SK-N-SH treated with all-trans-retinoic acid at 6 μM for 48 hours (cell line): Measurements from ENCODE around the gene SIRT1.

Experiments
- RARB ChIP-seq: fragments of 250-450 bp; sonication (Bioruptor Pico); IDR thresholded peaks from 2 replicates; pipeline ENCODE4 v1.8.0; 2021; ENCODE audit warnings: mild to moderate bottlenecking, moderate library complexity
- TOX ChIP-seq: fragments of 250-450 bp; sonication (Bioruptor Pico); IDR thresholded peaks from 2 replicates; pipeline ENCODE4 v1.8.0; 2021; ENCODE audit warnings: mild to moderate bottlenecking, moderate library complexity, borderline replicate concordance
- ZFP3 ChIP-seq: fragments of 250-450 bp; sonication (Bioruptor Pico); IDR thresholded peaks from 2 replicates; pipeline ENCODE4 v1.5.0; 2020; ENCODE audit warnings: mild to moderate bottlenecking, moderate library complexity
- ZFP30 ChIP-seq: fragments of 450-650 bp; formaldehyde crosslinking; IDR thresholded peaks from 2 replicates; pipeline ENCODE4 v1.5.0; 2022; ENCODE audit warnings: mild to moderate bottlenecking, moderate library complexity
- TF ChIP-seq, protein P1 (sequence below): fragments of 250-450 bp; sonication (Bioruptor Pico); IDR thresholded peaks from 2 replicates; pipeline ENCODE4 v1.8.0; 2021; ENCODE audit warnings: low read depth, mild to moderate bottlenecking, moderate library complexity, borderline replicate concordance
- TF ChIP-seq, protein P2 (sequence below): fragments of 250-450 bp; sonication (Bioruptor Pico); IDR thresholded peaks from 2 replicates; pipeline ENCODE4 v1.8.0; 2020; ENCODE audit warnings: mild to moderate bottlenecking, moderate library complexity, borderline replicate concordance

DNA sequence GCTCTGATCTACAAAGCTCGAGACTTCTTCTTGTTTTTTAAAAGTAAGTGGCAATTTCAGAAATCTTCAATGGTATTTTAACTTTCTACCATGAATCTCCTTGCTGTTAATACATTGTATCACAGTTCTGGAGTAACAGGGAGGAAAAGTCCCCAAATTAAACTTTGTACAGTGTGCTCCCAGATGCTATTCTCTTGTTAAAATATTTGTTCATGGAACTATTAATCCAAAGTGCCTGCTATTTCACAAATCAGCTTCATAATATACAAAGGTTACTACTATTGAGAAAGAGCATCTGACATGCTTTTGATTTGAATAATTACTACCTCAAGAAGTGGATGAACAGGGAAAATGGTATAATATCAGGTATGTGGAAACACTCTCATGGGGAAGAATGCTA is 36.6 kb downstream of the SIRT1 start:
- TF ChIP-seq, protein P1, sequence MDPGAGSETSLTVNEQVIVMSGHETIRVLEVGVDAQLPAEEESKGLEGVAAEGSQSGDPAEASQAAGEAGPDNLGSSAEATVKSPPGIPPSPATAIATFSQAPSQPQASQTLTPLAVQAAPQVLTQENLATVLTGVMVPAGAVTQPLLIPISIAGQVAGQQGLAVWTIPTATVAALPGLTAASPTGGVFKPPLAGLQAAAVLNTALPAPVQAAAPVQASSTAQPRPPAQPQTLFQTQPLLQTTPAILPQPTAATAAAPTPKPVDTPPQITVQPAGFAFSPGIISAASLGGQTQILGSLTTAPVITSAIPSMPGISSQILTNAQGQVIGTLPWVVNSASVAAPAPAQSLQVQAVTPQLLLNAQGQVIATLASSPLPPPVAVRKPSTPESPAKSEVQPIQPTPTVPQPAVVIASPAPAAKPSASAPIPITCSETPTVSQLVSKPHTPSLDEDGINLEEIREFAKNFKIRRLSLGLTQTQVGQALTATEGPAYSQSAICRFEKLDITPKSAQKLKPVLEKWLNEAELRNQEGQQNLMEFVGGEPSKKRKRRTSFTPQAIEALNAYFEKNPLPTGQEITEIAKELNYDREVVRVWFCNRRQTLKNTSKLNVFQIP = no peak
- no peak for TF ChIP-seq RARB
- TF ChIP-seq, protein P2, sequence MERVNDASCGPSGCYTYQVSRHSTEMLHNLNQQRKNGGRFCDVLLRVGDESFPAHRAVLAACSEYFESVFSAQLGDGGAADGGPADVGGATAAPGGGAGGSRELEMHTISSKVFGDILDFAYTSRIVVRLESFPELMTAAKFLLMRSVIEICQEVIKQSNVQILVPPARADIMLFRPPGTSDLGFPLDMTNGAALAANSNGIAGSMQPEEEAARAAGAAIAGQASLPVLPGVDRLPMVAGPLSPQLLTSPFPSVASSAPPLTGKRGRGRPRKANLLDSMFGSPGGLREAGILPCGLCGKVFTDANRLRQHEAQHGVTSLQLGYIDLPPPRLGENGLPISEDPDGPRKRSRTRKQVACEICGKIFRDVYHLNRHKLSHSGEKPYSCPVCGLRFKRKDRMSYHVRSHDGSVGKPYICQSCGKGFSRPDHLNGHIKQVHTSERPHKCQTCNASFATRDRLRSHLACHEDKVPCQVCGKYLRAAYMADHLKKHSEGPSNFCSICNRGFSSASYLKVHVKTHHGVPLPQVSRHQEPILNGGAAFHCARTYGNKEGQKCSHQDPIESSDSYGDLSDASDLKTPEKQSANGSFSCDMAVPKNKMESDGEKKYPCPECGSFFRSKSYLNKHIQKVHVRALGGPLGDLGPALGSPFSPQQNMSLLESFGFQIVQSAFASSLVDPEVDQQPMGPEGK (CRISPR knock-in tag) = no peak
- TF ChIP-seq ZFP3 (CRISPR knock-in tag) = no peak
- no peak for TF ChIP-seq TOX (CRISPR knock-in tag)
- TF ChIP-seq ZFP30 (CRISPR knock-in tag) = no peak
